Ishikawa (cell line): ENCODE measurements around the gene INMT.

Experiments
- CEBPB ChIP-seq: IDR thresholded peaks from 2 replicates; pipeline ENCODE4 v1.6.1; 2012
- CREB1 ChIP-seq: IDR thresholded peaks from 2 replicates; pipeline ENCODE4 v1.6.1; 2012; ENCODE audit warnings: low read depth
- EGR1 ChIP-seq: IDR thresholded peaks from 2 replicates; pipeline ENCODE4 v1.6.1; 2012
- EP300 ChIP-seq: IDR thresholded peaks from 2 replicates; pipeline ENCODE4 v1.6.1; 2012; ENCODE audit warnings: borderline replicate concordance
- FOXM1 ChIP-seq: IDR thresholded peaks from 2 replicates; pipeline ENCODE4 v1.6.1; 2012; ENCODE audit warnings: low read depth, borderline replicate concordance
- MAX ChIP-seq: IDR thresholded peaks from 2 replicates; pipeline ENCODE4 v1.6.1; 2012
- RAD21 ChIP-seq: IDR thresholded peaks from 2 replicates; pipeline ENCODE4 v1.6.1; 2012; ENCODE audit warnings: low read depth
- REST ChIP-seq: IDR thresholded peaks from 2 replicates; pipeline ENCODE4 v1.6.1; 2012; ENCODE audit warnings: low read depth, mild to moderate bottlenecking
- TAF1 ChIP-seq: IDR thresholded peaks from 2 replicates; pipeline ENCODE4 v1.6.1; 2012; ENCODE audit warnings: low read depth, mild to moderate bottlenecking
- TCF12 ChIP-seq: IDR thresholded peaks from 2 replicates; pipeline ENCODE4 v1.6.1; 2012; ENCODE audit warnings: low read depth
- TEAD4 ChIP-seq: IDR thresholded peaks from 2 replicates; pipeline ENCODE4 v1.6.1; 2012
- YY1 ChIP-seq: IDR thresholded peaks from 2 replicates; pipeline ENCODE4 v1.6.1; 2012; ENCODE audit warnings: low read depth

- TF ChIP-seq CREB1 (no peak), REST (no peak), EP300 (no peak), YY1 (no peak), MAX (no peak), TEAD4 (no peak), EGR1 (0 out of 2 replicates have a peak, but pooled peaks have one; percentile 8), CEBPB (no peak), TCF12 (no peak), RAD21 (no peak), FOXM1 (no peak), TAF1 (no peak)
Observed at GRCh38 chr7:30771880-30772425, 20.0 kb downstream of the INMT start.
